HCT116 (cell line): ENCODE measurements around the gene C1QTNF4. TPM values are rescaled to one million over a fixed set of nuclear protein-coding genes. Genes with fewer than 3 reads are reported as not detected.

Experiments used
- ATAC-seq: fragments of 200-7000 bp; cut with Tn5 transposase; 2 replicates; pipeline ENCODE4 v1.9.1; 2020; ENCODE audit warnings: mild to moderate bottlenecking, moderate library complexity
- Bru-seq: library from RNA; stranded (reverse); fragments of 400-500 nt; gene quantifications from one replicate; lab custom pipeline; 2021; lab: Mats Ljungman, UMichigan
- BruChase-seq, 2 experiments: library from RNA; stranded (reverse); fragments of 400-500 nt; gene quantifications; one replicate each; lab custom pipeline; 2021; lab: Mats Ljungman, UMichigan
- BruUV-seq: library from RNA; stranded (reverse); fragments of 400-500 nt; replicated peaks from 2 replicates; lab custom pipeline; 2021; lab: Mats Ljungman, UMichigan
- CTCF ChIA-PET: fragments of 300-600 bp; sonication (Branson Sonifier 250); formaldehyde crosslinking; loops from one replicate; lab custom pipeline; 2021; ENCODE audit warnings: antibody characterized with exemption; lab: Charles Lee
- POLR2A ChIA-PET: fragments of 300-600, 350-600 bp; sonication (Branson Sonifier 250); formaldehyde crosslinking; loops from one replicate; lab custom pipeline; 2021; ENCODE audit warnings: antibody characterized with exemption; lab: Charles Lee
- RAD21 ChIA-PET, 2 experiments: fragments of 300-600 bp; sonication (Branson Sonifier 250); formaldehyde crosslinking; loops; one replicate each; lab custom pipeline; 2023; ENCODE audit warnings: low total read pairs in 2 of 2; ENCODE audit not compliant: uncharacterized antibody in 2 of 2, unreplicated experiment in 2 of 2, low non-redundant PET in 1 of 2; lab: Charles Lee
- DNase-seq: peaks from one replicate; pipeline ENCODE4 v3.0.0-alpha.2; 2010; ENCODE audit warnings: low read depth, low spot score
- H2AFZ ChIP-seq: fragments of 200-600 bp; shearing (Covaris generic), sonication (generic); 2 replicates; pipeline ENCODE4 v1.6.1; 2017; ENCODE audit warnings: low read depth, mixed run types, mixed read lengths, antibody characterized with exemption, low read length; ENCODE audit not compliant: poor library complexity, severe bottlenecking
- H3K27ac ChIP-seq: 2 replicates; pipeline ENCODE4 v1.5.1; 2012; ENCODE audit warnings: low read depth, low read length
- H3K27me3 ChIP-seq: fragments of 200-600 bp; sonication (generic); 2 replicates; pipeline ENCODE4 v1.6.1; 2016; ENCODE audit warnings: mixed run types, low read length, mixed read lengths; ENCODE audit not compliant: insufficient read depth
- H3K36me3 ChIP-seq, 2 experiments: fragments of 200-500 bp in 1 of 2; fragments of 200-600 bp in 1 of 2; sonication (Bioruptor generic) in 1 of 2; sonication (generic) in 1 of 2; 2 replicates each; pipeline versions ENCODE4 v1.5.1 to v1.6.1; 2014 to 2016; ENCODE audit warnings: low read length in 2 of 2, inconsistent platforms in 1 of 2, mixed read lengths in 1 of 2, mixed run types in 1 of 2; ENCODE audit not compliant: insufficient read depth in 2 of 2, control insufficient read depth in 1 of 2
- H3K4me1 ChIP-seq, 2 experiments: fragments of 200-600 bp in 1 of 2; sonication (generic) in 1 of 2; 2 replicates each; pipeline versions ENCODE4 v1.5.1 to v1.6.1; 2012 to 2017; ENCODE audit warnings: low read length in 2 of 2, inconsistent platforms in 1 of 2, mild to moderate bottlenecking in 1 of 2, mixed read lengths in 1 of 2, mixed run types in 1 of 2, moderate library complexity in 1 of 2; ENCODE audit not compliant: insufficient read depth in 2 of 2, control insufficient read depth in 1 of 2
- H3K4me2 ChIP-seq: fragments of 200-600 bp; sonication (generic); 2 replicates; pipeline ENCODE4 v1.6.1; 2017; ENCODE audit warnings: mixed run types, low read length, mixed read lengths
- H3K4me3 ChIP-seq, 2 experiments: fragments of 200-600 bp in 1 of 2; sonication (generic) in 1 of 2; replicated peaks in 1 of 2; 2 replicates each; pipeline ENCODE4 v1.5.1; 2011 to 2016; ENCODE audit warnings: low read length in 2 of 2, control low read depth in 1 of 2, low read depth in 1 of 2, mild to moderate bottlenecking in 1 of 2, mixed read lengths in 1 of 2, mixed run types in 1 of 2
- H3K79me2 ChIP-seq: fragments of 200-600 bp; sonication (generic); 2 replicates; pipeline ENCODE4 v1.6.1; 2017; ENCODE audit warnings: mild to moderate bottlenecking, mixed run types, low read length, moderate library complexity, mixed read lengths; ENCODE audit not compliant: insufficient read depth
- H3K9ac ChIP-seq: fragments of 200-600 bp; sonication (generic); 2 replicates; pipeline ENCODE4 v1.6.1; 2016; ENCODE audit warnings: low read length, mixed read lengths
- H3K9me2 ChIP-seq: fragments of 200-600 bp; sonication (generic), shearing (Covaris generic); 2 replicates; pipeline ENCODE4 v1.6.1; 2017; ENCODE audit warnings: mixed run types, mild to moderate bottlenecking, moderate library complexity; ENCODE audit not compliant: insufficient read depth
- H3K9me3 ChIP-seq, 2 experiments: fragments of 200-500 bp in 1 of 2; fragments of 200-600 bp in 1 of 2; sonication (Bioruptor generic) in 1 of 2; sonication (generic) in 1 of 2; 2 replicates each; pipeline ENCODE4 v1.6.1; 2014 to 2017; ENCODE audit warnings: low read length in 2 of 2, mixed read lengths in 2 of 2, inconsistent platforms in 1 of 2, low read depth in 1 of 2, mild to moderate bottlenecking in 1 of 2, mixed run types in 1 of 2, moderate library complexity in 1 of 2; ENCODE audit not compliant: control insufficient read depth in 1 of 2, insufficient read depth in 1 of 2
- H4K20me1 ChIP-seq: fragments of 200-600 bp; sonication (generic), shearing (Covaris generic); 2 replicates; pipeline ENCODE4 v1.6.1; 2017; ENCODE audit warnings: mixed run types, mild to moderate bottlenecking, moderate library complexity; ENCODE audit not compliant: insufficient read depth
- ATF3 ChIP-seq: IDR thresholded peaks from 2 replicates; pipeline ENCODE4 v1.6.1; 2012
- CBX3 ChIP-seq: IDR thresholded peaks from 2 replicates; pipeline ENCODE4 v1.6.1; 2012; ENCODE audit warnings: low read depth
- CEBPB ChIP-seq: IDR thresholded peaks from 2 replicates; pipeline ENCODE4 v1.6.1; 2012; ENCODE audit warnings: low read depth
- CTCF ChIP-seq, 3 experiments: fragments of 200-600 bp in 1 of 3; sonication (generic) in 1 of 3; IDR thresholded peaks in 2 of 3; conservative IDR thresholded peaks in 1 of 3; 2 replicates each; pipeline ENCODE4 v1.5.1; 2012 to 2017; ENCODE audit warnings: low read depth in 2 of 3, low read length in 2 of 3, antibody characterized with exemption in 1 of 3, borderline replicate concordance in 1 of 3, control low read depth in 1 of 3, mild to moderate bottlenecking in 1 of 3, mixed read lengths in 1 of 3, mixed run types in 1 of 3, moderate library complexity in 1 of 3; ENCODE audit not compliant: insufficient read depth in 1 of 3
- EGR1 ChIP-seq: IDR thresholded peaks from 2 replicates; pipeline ENCODE4 v1.6.1; 2012; ENCODE audit warnings: low read depth
- ELF1 ChIP-seq: IDR thresholded peaks from 2 replicates; pipeline ENCODE4 v1.6.1; 2012; ENCODE audit warnings: low read depth, borderline replicate concordance
- EZH2 ChIP-seq: fragments of 200-600 bp; sonication (generic); IDR thresholded peaks from 2 replicates; pipeline ENCODE4 v1.6.1; 2017; ENCODE audit warnings: antibody characterized with exemption, mixed run types
- FOSL1 ChIP-seq: IDR thresholded peaks from 2 replicates; pipeline ENCODE4 v1.6.1; 2012; ENCODE audit warnings: low read depth
- JUND ChIP-seq: IDR thresholded peaks from 2 replicates; pipeline ENCODE4 v1.6.1; 2012
- POLR2A ChIP-seq: IDR thresholded peaks from 2 replicates; pipeline ENCODE4 v1.7.0; 2011; ENCODE audit warnings: borderline replicate concordance; ENCODE audit not compliant: insufficient read depth, insufficient read length; ENCODE audit errors: extremely low read depth
- POLR2AphosphoS5 ChIP-seq: IDR thresholded peaks from 2 replicates; pipeline ENCODE4 v1.6.1; 2011; ENCODE audit warnings: mild to moderate bottlenecking, low read depth, low read length, moderate library complexity
- RAD21 ChIP-seq: IDR thresholded peaks from 2 replicates; pipeline ENCODE4 v1.6.1; 2012; ENCODE audit warnings: low read depth, mild to moderate bottlenecking
- REST ChIP-seq: IDR thresholded peaks from 2 replicates; pipeline ENCODE4 v1.6.1; 2012; ENCODE audit warnings: low read depth
- SIN3A ChIP-seq: IDR thresholded peaks from 2 replicates; pipeline ENCODE4 v1.6.1; 2012; ENCODE audit warnings: low read depth
- SP1 ChIP-seq: IDR thresholded peaks from 2 replicates; pipeline ENCODE4 v1.6.1; 2012; ENCODE audit warnings: low read depth
- SRF ChIP-seq: IDR thresholded peaks from 2 replicates; pipeline ENCODE4 v1.6.1; 2012; ENCODE audit warnings: low read depth
- YY1 ChIP-seq: IDR thresholded peaks from 2 replicates; pipeline ENCODE4 v1.6.1; 2011; ENCODE audit warnings: low read length, low read depth, moderate library complexity, mild to moderate bottlenecking; ENCODE audit not compliant: insufficient replicate concordance; ENCODE audit errors: extremely low read depth
- ZBTB33 ChIP-seq: IDR thresholded peaks from 2 replicates; pipeline ENCODE4 v1.6.1; 2011; ENCODE audit warnings: mild to moderate bottlenecking, low read length, moderate library complexity; ENCODE audit not compliant: insufficient replicate concordance; ENCODE audit errors: extremely low read depth
- ZFX ChIP-seq: fragments of 450-650 bp; IDR thresholded peaks from 2 replicates; pipeline ENCODE4 v1.6.1; 2017
- intact Hi-C: fragments of 100-400 bp; cut with micrococcal nuclease; formaldehyde crosslinking; loops from 2 replicates; pipeline ENCODE4 v1.10.0; 2022
- long read RNA-seq: library from polyadenylated mRNA; unstranded; transcript quantifications from one replicate; pipeline ENCODE4 v2.0.0, GENCODE V29; 2021; ENCODE audit not compliant: unreplicated experiment
- polyA plus RNA-seq: library from polyadenylated mRNA; unstranded; fragments of >200 nt; gene quantifications from 2 replicates; pipeline ENCODE4 v1.2.1, GENCODE V29; 2012; ENCODE audit warnings: missing spikeins
- total RNA-seq: library from RNA; stranded (reverse); gene quantifications from one replicate; pipeline ENCODE4 v1.2.1, GENCODE V29; 2021; ENCODE audit not compliant: unreplicated experiment

The C1QTNF4 gene
- total RNA-seq, result 0.34 TPM
- polyA plus RNA-seq, result 0.12 and 0.55 TPM in 2 replicates
- percentile 30 among the genes with signal in this experiment for Bru-seq, nascent RNA
- BruChase-seq, experiment 1, labeled RNA remaining after a 6-hour chase, result percentile 39 among the genes with signal in this experiment
- BruChase-seq, experiment 2, labeled RNA remaining after a 2-hour chase, result percentile 36 among the genes with signal in this experiment
- long read RNA-seq, result 0 reads

GRCh38 chr11:47593934-47594855, at the start of gene C1QTNF4:
C1QTNF4 (minus strand) TSS chr11:47594411; CDS start chr11:47590810, 3,601 bp downstream.
- Histone ChIP-seq H2AFZ (no peak within 1 kb of the TSS), H3K9me2 (no peaks in the 10 kb centered on the region), H3K9ac (no peak within 1 kb of the TSS), H3K27ac (no peak within 1 kb of the TSS), H3K4me1 (no peaks in the 10 kb centered on the region), H3K4me2 (no peak within 1 kb of the TSS), H3K27me3 (peaks cover 6% of the 10 kb centered on the region; the same call in 1 of the 2 replicates), H3K4me3 (no peak within 1 kb of the TSS), H3K79me2 (no peaks in the 10 kb centered on the region), H4K20me1 (no peaks in the 10 kb centered on the region), H3K36me3 (no peaks in the 10 kb centered on the region), H3K9me3 (no peaks in the 10 kb centered on the region)
- BruUV-seq, result no TSS peak
- CTCF ChIA-PET, result no interaction called here
- RAD21 ChIA-PET, result no interaction called here
- POLR2A ChIA-PET, result no interaction called here
- no peak for DNase-seq
- intact Hi-C loops, result no loop called here
- no peak for ATAC-seq
- TF ChIP-seq REST, result no peak
- no peak for TF ChIP-seq RAD21
- no peak for TF ChIP-seq CTCF (IDR thresholded peaks at IDR 0.05 in 2 of 3, conservative IDR thresholded peaks at IDR 0.05 in 1 of 3; ENCODE audit: borderline replicate concordance in 1 of 3, insufficient read depth in 1 of 3, low read depth in 2 of 3, low read length in 2 of 3)
- TF ChIP-seq ZBTB33, result no peak
- TF ChIP-seq POLR2A, result no peak
- no peak for TF ChIP-seq POLR2AphosphoS5
- TF ChIP-seq ELF1, result no peak
- TF ChIP-seq ATF3, result no peak
- no peak for TF ChIP-seq YY1
- TF ChIP-seq FOSL1, result no peak
- TF ChIP-seq EZH2, result no peak
- TF ChIP-seq SRF, result no peak
- TF ChIP-seq ZFX, result no peak
- TF ChIP-seq SIN3A, result no peak
- no peak for TF ChIP-seq CBX3
- TF ChIP-seq SP1, result no peak
- no peak for TF ChIP-seq CEBPB
- no peak for TF ChIP-seq EGR1
- no peak for TF ChIP-seq JUND
